GM19452 (cell line): ENCODE measurements around the gene NPNT.
"Not testable (repeated sequence)": the region's sequence is repeated elsewhere in the genome, so short reads cannot be mapped to it uniquely, and the experiment has no call there.

Experiments used
- ATAC-seq: cut with Tn5 transposase; IDR thresholded peaks from one replicate; pipeline ENCODE4 v1.9.1; 2021; ENCODE audit not compliant: unreplicated experiment

Gene NPNT, protein sequence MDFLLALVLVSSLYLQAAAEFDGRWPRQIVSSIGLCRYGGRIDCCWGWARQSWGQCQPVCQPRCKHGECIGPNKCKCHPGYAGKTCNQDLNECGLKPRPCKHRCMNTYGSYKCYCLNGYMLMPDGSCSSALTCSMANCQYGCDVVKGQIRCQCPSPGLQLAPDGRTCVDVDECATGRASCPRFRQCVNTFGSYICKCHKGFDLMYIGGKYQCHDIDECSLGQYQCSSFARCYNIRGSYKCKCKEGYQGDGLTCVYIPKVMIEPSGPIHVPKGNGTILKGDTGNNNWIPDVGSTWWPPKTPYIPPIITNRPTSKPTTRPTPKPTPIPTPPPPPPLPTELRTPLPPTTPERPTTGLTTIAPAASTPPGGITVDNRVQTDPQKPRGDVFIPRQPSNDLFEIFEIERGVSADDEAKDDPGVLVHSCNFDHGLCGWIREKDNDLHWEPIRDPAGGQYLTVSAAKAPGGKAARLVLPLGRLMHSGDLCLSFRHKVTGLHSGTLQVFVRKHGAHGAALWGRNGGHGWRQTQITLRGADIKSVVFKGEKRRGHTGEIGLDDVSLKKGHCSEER

DNA sequence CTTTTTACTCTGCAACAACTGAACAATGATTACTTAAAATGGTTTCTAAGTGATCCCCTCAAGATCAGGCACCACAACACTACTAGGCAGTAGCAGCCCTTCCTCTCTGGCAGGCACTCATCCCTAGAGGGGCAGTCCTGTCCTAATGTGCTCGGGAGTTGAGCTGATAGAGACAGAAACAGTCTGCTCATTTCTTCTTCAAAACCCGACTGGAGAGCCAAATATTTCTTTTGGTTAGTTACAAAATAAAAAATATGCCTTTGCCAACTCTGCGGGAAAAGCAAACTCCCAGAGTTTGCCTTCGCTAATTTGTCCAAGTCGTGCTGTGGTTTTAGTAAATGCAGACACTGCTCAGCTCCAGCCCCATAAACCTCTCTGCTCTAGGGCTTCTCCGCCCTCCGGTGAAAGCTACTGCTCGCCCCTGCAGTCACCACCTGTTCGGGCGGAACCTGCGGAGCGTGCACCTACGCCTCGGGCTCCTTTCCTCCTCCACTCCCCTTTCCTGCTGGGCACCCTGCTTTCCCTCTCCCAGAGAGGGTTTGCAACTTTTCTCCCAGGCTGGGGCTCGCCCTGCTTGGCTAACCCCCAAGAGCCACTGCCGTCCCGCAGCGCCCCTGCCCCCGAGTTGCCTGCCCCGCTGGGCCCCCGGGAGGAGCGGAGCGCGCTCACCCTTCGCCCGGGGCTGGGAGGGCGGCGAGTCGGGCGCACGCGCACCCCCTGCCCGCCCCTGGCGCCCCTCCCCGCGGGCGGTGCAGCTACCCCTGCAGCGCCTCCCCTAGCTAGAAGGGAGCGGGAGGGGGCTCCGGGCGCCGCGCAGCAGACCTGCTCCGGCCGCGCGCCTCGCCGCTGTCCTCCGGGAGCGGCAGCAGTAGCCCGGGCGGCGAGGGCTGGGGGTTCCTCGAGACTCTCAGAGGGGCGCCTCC lies at the start of gene NPNT:
TSS of gene NPNT (plus strand) at position 812 of the 923 bp plus-strand sequence. CDS start 182 bp downstream, outside the sequence.
- ATAC-seq: peak; percentile 34

DNA sequence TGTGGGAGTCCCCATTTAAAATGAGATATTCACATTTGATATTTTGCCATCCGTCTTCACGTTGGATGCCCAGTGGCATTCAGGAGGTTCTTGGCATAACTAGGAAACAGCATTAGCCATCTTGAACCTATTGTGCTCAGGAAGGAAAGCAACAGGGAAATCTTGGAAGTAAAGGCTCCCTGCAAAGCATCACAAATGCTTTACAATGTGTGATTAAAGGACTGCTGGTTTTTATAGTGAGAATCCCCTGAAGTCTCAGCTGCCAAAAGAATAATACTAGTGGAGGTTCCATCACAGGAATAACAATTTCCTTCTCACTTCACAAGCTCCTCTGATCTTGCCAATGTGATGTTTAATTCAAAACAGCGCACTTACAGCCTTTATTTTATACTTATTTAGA lies 49.7 kb upstream of the NPNT start:
- no peak for ATAC-seq

GRCh38 chr4:105848359-105848758 lies 46.9 kb upstream of the NPNT start:
- not testable (repeated sequence) for ATAC-seq

DNA sequence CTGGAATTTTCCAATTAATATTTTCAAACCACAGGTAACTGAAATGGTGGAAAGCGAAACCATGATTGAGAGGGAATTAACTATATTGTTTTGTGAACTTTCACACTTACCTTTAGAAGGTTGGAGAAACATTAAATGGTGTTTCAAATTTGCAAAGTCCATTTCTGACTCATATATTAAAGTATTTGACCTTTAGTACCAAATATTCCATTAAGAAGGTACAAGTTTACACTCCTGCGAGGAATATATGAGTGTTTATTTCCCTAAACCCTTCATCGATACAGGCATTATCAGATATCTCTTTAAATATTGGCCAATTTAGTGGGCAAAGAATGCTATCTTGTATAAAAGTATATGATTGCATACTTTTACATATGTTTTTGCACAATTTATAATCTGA lies 44.1 kb upstream of the NPNT start:
- no peak for ATAC-seq

DNA sequence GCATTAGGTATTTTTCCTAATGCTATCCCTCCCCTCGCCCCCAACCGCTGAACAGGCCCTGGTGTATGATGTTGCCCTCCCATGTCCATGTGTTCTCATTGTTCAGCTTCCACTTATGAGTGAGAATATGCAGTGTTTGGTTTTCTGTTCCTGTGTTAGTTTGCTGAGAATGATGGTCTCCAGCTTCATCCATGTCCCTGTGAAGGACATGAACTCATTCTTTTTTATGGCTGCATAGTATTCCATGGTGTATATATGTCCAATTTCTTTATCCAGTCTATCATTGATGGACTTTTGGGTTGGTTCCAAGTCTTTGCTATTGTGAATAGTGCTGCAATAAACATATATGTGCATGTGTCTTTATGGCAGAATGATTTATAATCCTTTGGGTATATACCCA lies 43.0 kb upstream of the NPNT start:
- not testable (repeated sequence) for ATAC-seq

DNA sequence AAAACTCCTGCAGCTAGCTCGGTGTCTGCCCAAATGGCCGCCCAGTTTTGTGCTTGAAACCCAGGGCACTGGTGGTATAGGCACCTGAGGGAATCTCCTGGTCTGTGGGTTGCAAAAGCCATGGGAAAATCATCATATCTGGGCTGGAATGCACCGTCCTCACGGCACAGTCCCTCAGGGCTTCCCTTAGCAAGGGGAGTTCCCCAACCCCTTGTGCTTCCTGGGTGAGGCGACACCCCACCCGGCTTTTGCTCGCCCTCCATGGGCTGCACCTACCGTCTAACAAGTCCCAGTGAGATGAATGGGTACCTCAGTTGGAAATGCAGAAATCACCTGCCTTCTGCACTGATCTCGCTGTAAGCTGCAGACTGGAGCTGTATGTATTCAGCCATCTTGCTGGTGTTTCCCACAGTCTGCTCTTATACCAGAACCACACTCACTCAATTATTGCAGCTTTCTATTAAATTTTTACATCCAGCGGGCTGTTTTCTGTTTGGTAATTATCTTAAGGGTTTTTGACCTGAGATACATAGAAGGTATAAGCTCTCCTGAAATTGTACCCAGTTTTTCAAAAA lies 36.7 kb upstream of the NPNT start:
- no peak for ATAC-seq

DNA sequence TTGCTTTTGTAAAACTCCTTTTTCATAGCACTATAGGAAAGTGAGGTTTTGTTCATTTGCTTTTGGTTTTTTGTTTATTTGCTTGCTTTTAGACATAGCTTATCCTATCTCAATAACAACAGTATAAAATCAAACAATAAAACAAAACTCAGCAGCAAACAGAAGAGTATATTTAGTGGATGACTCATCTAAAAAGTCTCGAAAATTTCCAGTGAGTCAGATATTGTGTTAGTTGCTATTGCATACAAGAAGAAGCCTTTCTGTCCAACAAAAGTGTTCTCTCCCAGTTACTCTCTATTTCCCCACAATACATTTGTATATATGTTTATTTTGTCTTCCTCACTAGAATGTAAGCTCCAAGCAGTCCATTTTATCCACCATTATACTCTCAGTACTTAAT lies 36.0 kb upstream of the NPNT start:
- ATAC-seq: no peak

- ATAC-seq: no peak
Observed at GRCh38 chr4:105870963-105871362, 24.3 kb upstream of the NPNT start.

DNA sequence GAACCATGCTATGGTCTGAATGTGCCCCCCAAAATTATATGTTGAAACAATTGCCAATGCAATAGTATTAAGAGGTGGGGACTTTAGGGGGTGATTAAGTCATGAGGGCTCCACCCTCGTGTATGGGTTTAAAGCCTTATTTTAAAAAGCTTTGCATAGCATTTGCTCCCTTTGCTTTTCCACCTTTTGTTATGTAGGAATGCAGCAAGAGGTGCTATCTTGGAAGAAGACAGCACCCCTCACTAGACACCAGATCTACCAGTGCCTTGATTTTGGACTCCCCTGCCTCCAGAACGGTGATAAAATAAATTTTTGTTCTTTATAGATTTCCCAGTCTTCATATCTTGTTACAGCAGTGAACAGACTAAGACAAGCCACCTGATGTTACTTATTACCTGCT lies 23.3 kb upstream of the NPNT start:
- no peak for ATAC-seq

- ATAC-seq: no peak
Observed at GRCh38 chr4:105875233-105875632, 20.0 kb upstream of the NPNT start.

DNA sequence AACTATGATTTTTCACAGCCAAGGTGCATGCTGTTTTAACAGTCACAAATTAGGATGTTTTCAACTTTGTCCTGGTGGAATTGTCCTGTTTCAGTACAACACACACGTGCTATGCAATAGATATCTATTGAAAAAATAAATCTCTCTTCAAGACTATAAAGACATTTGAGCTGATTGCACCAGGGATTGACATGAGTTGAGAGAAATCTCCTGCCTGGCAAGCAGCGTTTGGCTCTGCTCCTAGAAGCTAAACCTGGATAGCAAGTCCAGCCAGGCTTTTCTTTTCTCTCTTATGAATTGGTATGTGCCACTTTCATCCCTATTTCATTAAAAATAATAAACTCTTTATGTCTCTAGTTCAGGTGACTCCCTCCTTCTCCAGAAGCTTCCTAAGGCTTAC lies 16.6 kb upstream of the NPNT start:
- no peak for ATAC-seq

DNA sequence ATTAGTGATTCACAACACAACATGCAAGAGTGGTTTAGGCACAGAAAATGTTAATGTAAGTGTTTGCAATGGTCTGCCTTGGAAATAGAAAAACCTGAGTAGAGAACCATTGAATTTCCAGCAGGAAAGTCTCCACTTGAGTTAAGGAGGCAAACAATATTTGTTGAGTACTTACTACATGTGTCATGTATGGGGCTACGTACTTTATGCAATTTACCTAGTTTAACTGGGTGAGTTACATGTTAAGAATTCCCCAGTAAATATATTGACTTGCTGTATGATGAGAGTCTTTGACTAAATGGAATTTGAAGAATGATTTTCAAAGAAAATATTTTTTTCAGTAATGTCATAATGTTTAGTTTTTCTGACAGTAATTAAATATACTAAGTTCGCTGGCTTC lies 7.8 kb upstream of the NPNT start:
- no peak for ATAC-seq

GRCh38 chr4:105895583-105896460 lies 551 bp downstream of the NPNT start:
- ATAC-seq: peak; percentile 46

DNA sequence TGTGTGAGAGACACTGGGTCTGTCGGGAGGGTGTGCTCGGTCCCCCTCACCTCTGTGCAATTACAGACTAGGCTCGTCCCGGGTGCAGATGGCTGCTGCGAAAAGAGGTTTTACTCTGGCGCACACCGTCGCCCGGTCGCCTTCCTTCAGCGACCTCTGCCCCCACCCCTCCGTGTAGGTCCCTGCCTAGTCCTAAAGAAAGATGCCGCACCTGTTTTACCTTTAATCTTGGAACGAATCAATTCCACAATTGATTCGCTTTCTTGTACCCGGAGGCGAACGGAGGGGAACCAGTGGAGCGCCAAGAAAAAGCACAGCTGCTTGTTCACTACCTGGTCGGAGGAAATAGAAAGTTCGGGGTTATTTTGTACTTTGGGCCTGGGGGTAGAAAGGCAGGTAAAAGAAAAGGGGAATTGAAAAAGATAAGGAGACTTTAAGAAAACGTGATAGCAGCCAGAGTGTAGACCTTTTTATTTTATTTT lies 1.2 kb downstream of the NPNT start:
- ATAC-seq: peak; percentile 18

GRCh38 chr4:105896984-105897775 lies 1.9 kb downstream of the NPNT start:
- ATAC-seq: no peak

DNA sequence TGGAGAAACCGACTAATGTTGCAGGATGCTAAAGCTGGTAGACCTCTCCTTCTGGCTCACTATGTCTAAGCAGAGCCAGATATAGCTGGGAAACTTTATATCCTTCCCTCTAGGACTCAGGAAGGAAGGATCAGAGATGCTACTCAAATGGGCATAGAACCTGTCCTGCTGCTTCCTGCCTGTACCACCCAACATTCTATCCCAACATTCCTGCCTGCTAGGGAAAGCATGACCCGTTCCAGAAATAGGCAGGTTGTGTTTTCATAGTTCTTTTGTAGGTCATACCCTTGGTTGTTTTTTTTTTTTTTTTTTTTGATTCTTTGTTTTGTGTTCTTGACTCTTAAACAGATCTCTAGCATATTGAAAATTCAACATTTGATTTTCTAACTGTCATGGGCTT lies 5.3 kb downstream of the NPNT start:
- no peak for ATAC-seq

GRCh38 chr4:105902550-105903262 lies 7.4 kb downstream of the NPNT start:
- ATAC-seq: no peak

DNA sequence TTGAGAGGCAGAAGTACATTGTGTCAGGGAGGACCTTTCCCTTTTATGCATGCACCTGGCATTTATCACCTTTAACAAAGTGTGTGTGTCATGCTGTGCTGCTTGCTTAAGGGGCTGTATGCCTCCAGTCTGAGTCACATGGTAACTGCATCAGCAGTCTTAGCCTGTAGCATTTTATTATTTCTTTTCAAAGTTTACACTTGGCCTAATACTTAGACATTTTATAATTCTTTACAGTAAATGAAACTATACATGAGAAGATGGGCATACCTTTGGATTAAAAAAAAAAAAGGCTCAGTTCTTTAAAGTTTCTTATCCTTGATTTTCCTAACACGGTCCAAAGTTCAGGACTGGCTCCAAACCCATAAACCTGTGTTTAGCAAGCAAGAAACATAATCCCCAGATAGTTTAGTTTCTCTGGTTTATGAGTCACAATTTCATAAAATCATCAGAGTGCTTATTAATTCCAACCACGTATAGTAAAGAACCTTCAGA lies 14.6 kb downstream of the NPNT start:
- no peak for ATAC-seq

- no peak for ATAC-seq
Observed at GRCh38 chr4:105911426-105911825, 16.2 kb downstream of the NPNT start.
